Measurements from ENCODE around the gene SKOR2. TPM values are rescaled to one million over a fixed set of nuclear protein-coding genes. Genes with fewer than 3 reads are reported as not detected.
"Not testable (repeated sequence)": the region's sequence is repeated elsewhere in the genome, so short reads cannot be mapped to it uniquely, and the experiment has no call there.

The SKOR2 gene
- total RNA-seq, 4 donors from 2014 or later: not detected

DNA sequence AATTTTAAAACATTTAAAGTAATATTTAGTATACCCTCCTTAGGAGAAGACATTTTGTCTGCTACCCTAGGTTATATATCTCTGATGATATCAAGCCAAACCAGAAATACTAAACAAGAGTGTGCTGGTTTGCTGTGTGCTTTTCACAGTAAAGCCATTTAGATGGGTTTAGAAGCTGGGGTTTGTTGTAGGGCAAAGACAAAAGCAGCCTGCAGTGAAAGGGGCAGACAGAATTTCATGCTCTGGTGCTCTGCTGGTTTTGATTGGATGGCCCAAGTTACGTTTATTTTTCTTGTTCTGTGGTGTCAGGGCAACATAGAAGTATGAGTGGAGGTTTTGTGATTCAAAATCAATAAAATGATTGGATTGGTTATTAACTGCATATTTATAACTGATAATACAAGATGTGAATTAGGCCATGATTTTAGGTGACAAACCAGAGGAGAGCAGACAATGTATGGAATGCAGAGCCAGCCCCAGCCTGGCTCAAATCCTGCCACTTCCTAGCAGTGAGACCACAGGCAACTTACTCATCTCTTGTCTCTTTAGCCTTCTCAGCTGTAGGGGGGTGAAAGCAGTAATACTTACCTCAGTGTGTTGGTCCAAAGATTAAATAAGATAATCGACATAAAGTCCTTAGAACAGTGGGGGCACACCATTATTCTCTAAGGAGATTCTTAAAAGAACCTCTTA, 44.4 kb downstream of the SKOR2 start:
- TF ChIP-seq, protein P1, sequence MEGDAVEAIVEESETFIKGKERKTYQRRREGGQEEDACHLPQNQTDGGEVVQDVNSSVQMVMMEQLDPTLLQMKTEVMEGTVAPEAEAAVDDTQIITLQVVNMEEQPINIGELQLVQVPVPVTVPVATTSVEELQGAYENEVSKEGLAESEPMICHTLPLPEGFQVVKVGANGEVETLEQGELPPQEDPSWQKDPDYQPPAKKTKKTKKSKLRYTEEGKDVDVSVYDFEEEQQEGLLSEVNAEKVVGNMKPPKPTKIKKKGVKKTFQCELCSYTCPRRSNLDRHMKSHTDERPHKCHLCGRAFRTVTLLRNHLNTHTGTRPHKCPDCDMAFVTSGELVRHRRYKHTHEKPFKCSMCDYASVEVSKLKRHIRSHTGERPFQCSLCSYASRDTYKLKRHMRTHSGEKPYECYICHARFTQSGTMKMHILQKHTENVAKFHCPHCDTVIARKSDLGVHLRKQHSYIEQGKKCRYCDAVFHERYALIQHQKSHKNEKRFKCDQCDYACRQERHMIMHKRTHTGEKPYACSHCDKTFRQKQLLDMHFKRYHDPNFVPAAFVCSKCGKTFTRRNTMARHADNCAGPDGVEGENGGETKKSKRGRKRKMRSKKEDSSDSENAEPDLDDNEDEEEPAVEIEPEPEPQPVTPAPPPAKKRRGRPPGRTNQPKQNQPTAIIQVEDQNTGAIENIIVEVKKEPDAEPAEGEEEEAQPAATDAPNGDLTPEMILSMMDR (IDR thresholded peaks at IDR 0.05 in 4 of 5, conservative IDR thresholded peaks at IDR 0.05 in 1 of 5): no peak
- no peak for TF ChIP-seq POLR2A (IDR thresholded peaks at IDR 0.05)
- no peak for ATAC-seq
- no peaks in the 10 kb centered on the region for H3K9me3 ChIP-seq
- H3K4me3 ChIP-seq: no peak overlapping the region
- peaks cover 0 to 10% (median 0%) of the 10 kb centered on the region in 3 donors for H3K27me3 ChIP-seq
- intact Hi-C loops (cut with DNase I; ENCODE audit: low total_unique reads): no loop called here
- DNase-seq: no peak
- no peaks in the 10 kb centered on the region for H3K4me1 ChIP-seq
- in situ Hi-C loops (cut with MboI; ENCODE audit: low sequenced_read_pairs in 4 of 4): loop anchor here (5.0 to 25.0 kb wide), 3 partner anchors 110 to 530 kb away; no protein-coding TSS in a partner anchor
- no peaks in the 10 kb centered on the region for H3K36me3 ChIP-seq
- no peak overlapping the region for H3K27ac ChIP-seq

DNA sequence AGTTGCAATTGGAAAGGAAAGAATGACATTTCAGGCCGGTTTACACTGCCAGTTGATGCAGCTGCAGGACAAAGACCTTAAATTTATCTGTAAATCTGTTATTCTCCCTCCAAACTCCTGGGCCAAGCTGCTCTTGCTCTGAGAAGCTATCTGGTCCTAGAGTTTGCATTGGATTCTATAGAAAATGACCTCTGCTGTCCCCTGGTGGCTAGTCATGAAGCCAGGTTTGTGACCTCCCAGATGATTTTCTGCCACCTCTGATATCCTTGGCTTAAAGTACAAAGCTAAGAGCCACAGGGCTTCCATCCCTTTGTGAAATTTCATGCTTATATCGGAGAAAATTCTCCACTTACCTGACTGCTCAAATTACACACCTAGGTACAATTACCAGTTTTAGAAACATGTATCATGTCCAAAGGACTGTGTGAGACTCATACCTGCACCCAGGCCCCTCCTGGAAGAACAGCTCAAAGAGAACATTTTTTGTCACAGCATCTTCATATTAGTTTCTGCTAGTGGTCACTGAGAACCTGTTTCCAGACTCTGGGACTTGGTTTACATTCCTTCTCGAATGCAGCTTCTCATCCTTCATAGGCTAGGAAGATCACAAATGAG, 46.4 kb downstream of the SKOR2 start:
- DNase-seq: no peak
- intact Hi-C loops (cut with DNase I; ENCODE audit: low total_unique reads) (loop anchor here (1.0 kb wide), 2 partner anchors 105 to 155 kb away; no protein-coding TSS in a partner anchor), in situ Hi-C loops (cut with MboI; ENCODE audit: low sequenced_read_pairs in 4 of 4) (loop anchor here (5.0 to 25.0 kb wide), 3 partner anchors 108 to 532 kb away; no protein-coding TSS in a partner anchor)
- no peaks in the 10 kb centered on the region for H3K36me3 ChIP-seq
- no peaks in the 10 kb centered on the region for H3K4me1 ChIP-seq
- peak; percentile 58 to 62 for ATAC-seq
- H3K9me3 ChIP-seq: no peaks in the 10 kb centered on the region
- TF ChIP-seq, protein P1 (IDR thresholded peaks at IDR 0.05 in 4 of 5, conservative IDR thresholded peaks at IDR 0.05 in 1 of 5): peak; percentile 68 to 84 (median 79)
- TF ChIP-seq POLR2A (IDR thresholded peaks at IDR 0.05): no peak
- H3K27me3 ChIP-seq: no peaks in the 10 kb centered on the region
- H3K27ac ChIP-seq: no peak overlapping the region
- no peak overlapping the region for H3K4me3 ChIP-seq

DNA sequence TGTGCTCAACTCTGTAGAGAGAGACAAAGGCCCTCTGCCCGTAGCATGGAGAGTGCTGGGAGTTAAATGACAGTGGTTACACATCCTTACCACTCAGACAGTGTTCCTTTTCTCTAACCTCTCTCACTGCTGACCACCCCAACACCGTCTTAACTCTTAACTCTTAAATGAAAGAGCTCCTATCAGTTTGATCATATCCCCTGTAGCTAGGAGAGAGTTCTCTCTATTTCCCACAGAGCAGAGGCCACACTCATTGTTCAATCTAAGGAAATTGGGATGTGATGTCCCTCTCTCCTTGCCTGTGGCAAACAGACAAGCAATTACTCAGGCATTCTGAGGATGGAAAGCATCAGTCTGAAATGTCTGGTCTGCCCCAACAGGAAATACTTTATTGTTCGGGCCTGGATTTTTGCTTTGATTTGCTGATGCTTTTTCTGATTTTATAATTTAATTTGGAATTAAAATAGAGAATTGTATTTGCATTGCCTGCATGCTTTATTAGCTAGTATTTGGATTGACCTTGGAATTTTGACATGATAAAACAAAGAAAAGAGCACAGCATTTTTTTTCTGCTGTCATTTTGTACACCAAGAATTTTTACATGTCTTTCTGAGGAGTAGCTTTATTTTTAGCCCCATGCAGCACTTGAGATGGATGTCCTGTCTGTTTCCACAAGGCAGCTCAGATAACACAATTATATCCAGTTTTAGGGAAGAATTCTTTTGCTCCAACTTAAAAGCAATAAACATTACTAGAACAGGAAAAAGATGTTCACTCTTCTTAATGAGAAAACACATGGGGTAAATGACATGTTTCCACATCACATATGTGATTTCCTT, 47.6 kb downstream of the SKOR2 start:
- H3K4me3 ChIP-seq: no peak overlapping the region
- TF ChIP-seq, protein P1 (IDR thresholded peaks at IDR 0.05 in 4 of 5, conservative IDR thresholded peaks at IDR 0.05 in 1 of 5): no peak
- TF ChIP-seq POLR2A (IDR thresholded peaks at IDR 0.05): no peak
- no peaks in the 10 kb centered on the region for H3K27me3 ChIP-seq
- DNase-seq: no peak
- no peak overlapping the region for H3K27ac ChIP-seq
- no peaks in the 10 kb centered on the region for H3K36me3 ChIP-seq
- ATAC-seq: no peak
- intact Hi-C loops (cut with DNase I; ENCODE audit: low total_unique reads) (no loop called here), in situ Hi-C loops (cut with MboI; ENCODE audit: low sequenced_read_pairs in 4 of 4) (loop anchor here in 2 of 4 donors (10.0 to 25.0 kb wide), 2 partner anchors 109 to 533 kb away; no protein-coding TSS in a partner anchor)
- no peaks in the 10 kb centered on the region for H3K4me1 ChIP-seq
- H3K9me3 ChIP-seq: no peaks in the 10 kb centered on the region

DNA sequence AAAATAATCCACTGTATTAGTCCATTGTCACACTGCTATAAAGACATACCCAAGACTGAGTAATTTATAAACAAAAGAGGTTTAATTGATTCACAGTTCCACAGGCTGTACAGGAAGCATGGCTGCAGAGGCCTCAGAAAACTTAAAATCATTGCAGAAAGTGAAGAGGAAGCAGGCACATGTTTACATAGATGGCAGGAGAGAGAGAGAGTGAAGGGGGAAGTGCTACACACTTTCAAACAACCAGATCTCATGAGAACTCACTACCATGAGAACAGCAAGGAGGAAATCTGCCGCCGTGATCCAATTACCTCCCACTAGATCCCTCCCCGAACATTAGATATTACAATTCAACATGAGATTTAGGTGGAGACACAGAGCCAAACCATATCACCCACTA, 55.5 kb downstream of the SKOR2 start:
- intact Hi-C loops (cut with DNase I; ENCODE audit: low total_unique reads); ATAC-seq; H3K4me1 ChIP-seq; H3K9me3 ChIP-seq; in situ Hi-C loops (cut with MboI; ENCODE audit: low sequenced_read_pairs in 4 of 4); H3K36me3 ChIP-seq; H3K27me3 ChIP-seq; H3K27ac ChIP-seq; H3K4me3 ChIP-seq; DNase-seq: not testable (repeated sequence)

DNA sequence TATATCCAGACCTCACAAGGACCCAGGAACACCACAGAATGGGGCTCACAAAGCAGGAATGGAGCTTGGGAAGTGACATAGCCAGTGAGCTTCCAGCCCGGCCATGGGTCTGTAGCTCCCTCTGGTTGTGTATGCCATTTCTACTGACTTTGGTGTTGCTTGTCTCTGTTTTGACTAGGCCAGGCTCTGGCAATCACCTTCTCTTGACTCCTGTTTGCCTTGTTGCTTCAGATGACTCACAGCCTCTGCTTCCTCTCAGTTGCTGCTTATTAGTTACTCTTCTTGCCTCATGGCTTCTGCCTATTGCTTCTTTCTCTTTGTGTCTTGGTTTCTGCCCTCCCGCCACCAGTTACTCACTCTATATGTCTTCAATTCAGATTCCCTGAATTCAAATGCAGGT, 59.5 kb downstream of the SKOR2 start:
- no peak for TF ChIP-seq POLR2A (IDR thresholded peaks at IDR 0.05)
- TF ChIP-seq, protein P1 (IDR thresholded peaks at IDR 0.05 in 4 of 5, conservative IDR thresholded peaks at IDR 0.05 in 1 of 5): no peak
- ATAC-seq (no peak), DNase-seq (no peak)
- H3K9me3 ChIP-seq: no peaks in the 10 kb centered on the region
- intact Hi-C loops (cut with DNase I; ENCODE audit: low total_unique reads): no loop called here
- H3K36me3 ChIP-seq: no peaks in the 10 kb centered on the region
- in situ Hi-C loops (cut with MboI; ENCODE audit: low sequenced_read_pairs in 4 of 4): no loop called here
- H3K27ac ChIP-seq: no peak overlapping the region
- no peaks in the 10 kb centered on the region for H3K4me1 ChIP-seq
- H3K27me3 ChIP-seq: peaks cover 0 to 6% (median 0%) of the 10 kb centered on the region in 3 donors
- H3K4me3 ChIP-seq: no peak overlapping the region
